ENCODE results near the gene SEL1L3. TPM values are rescaled to one million over a fixed set of nuclear protein-coding genes. Genes with fewer than 3 reads are reported as not detected.

The SEL1L3 gene
- total and polyA plus RNA-seq, 2 donors (not counting 3 experiments of a cell fraction or from before 2014, with no cell fraction given): 53.4 to 122 TPM

DNA sequence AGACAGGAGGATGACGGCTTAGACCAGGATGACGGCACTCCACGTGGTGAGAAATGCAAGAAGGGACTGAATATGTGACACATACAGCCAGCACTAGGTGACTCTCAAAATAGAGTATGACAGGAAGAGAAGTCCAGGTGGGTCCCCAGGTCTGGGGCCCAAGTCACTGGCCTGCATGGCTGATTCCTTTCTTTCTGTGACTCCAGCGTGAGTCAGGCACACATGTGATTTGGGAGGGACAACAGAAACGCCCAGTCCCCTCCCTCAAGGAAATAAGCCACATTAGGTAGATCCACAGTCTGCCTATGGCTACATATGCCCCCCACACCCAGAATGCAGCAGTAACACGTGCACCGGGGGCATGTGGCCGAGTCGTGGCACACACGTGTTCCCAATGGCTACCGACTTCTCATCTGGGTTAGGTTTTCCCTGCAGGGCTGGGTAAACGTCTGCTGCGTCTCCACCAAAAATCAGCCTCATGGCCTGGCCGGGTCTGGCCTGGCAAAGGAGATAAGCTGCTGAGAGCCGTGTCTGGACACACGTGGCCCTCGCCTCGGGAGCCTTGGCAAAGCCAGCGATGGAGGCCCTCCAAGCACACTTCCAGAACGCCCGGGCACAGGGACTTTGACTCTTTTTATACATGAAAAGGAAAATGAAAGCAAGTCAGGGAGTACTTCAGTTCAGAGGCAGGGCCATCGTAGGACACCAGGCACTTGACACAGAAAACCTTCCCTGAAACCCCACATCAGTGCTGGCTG, 19.3 kb downstream of the SEL1L3 start:
- no peaks in the 10 kb centered on the region for H3K9me3 ChIP-seq (replicated peaks; ENCODE audit: control insufficient read depth, insufficient read depth, low read length)
- no peak overlapping the region for H3K4me2 ChIP-seq (ENCODE audit: insufficient read depth, low read length)
- no peaks in the 10 kb centered on the region for H4K20me1 ChIP-seq (replicated peaks; ENCODE audit: control insufficient read depth, extremely low read depth, insufficient read depth, low read length)
- no peak for DNase-seq (ENCODE audit: low read depth, low spot score)
- no peaks in the 10 kb centered on the region for H3K79me2 ChIP-seq (ENCODE audit: control insufficient read depth, insufficient read depth, low read length)
- no peak overlapping the region for H3K4me3 ChIP-seq (replicated peaks in 1 of 3; ENCODE audit: insufficient read depth in 1 of 3, low read depth in 1 of 3, low read length in 3 of 3)
- dilution Hi-C loops (cut with MboI; ENCODE audit: extremely low pct_ligation_motif_present, low sequenced_read_pairs) (no loop called here), intact Hi-C loops (cut with micrococcal nuclease) (no loop called here)
- H3K27me3 ChIP-seq (ENCODE audit: control insufficient read depth in 2 of 2, insufficient read depth in 2 of 2, low read length in 2 of 2): no peaks in the 10 kb centered on the region
- no peak for FAIRE-seq
- TF ChIP-seq JUN (IDR thresholded peaks at IDR 0.05; ENCODE audit: borderline replicate concordance, insufficient read depth, insufficient read length, low read depth) (no peak), FOS (IDR thresholded peaks at IDR 0.05; ENCODE audit: borderline replicate concordance, insufficient read depth, low read length) (no peak), POLR2A (IDR thresholded peaks at IDR 0.05; ENCODE audit: low read depth, low read length) (no peak), EZH2 (IDR thresholded peaks at IDR 0.05; ENCODE audit: borderline replicate concordance, low read depth, low read length, severe bottlenecking) (no peak), GATA2 (IDR thresholded peaks at IDR 0.05; ENCODE audit: insufficient read depth, insufficient read length, low read depth, low read length) (no peak), MYC (IDR thresholded peaks at IDR 0.05; ENCODE audit: low read depth, low read length) (no peak), POLR2AphosphoS5 (IDR thresholded peaks at IDR 0.05; ENCODE audit: insufficient read depth, low read depth, low read length) (no peak)
- TF ChIP-seq, protein P1, sequence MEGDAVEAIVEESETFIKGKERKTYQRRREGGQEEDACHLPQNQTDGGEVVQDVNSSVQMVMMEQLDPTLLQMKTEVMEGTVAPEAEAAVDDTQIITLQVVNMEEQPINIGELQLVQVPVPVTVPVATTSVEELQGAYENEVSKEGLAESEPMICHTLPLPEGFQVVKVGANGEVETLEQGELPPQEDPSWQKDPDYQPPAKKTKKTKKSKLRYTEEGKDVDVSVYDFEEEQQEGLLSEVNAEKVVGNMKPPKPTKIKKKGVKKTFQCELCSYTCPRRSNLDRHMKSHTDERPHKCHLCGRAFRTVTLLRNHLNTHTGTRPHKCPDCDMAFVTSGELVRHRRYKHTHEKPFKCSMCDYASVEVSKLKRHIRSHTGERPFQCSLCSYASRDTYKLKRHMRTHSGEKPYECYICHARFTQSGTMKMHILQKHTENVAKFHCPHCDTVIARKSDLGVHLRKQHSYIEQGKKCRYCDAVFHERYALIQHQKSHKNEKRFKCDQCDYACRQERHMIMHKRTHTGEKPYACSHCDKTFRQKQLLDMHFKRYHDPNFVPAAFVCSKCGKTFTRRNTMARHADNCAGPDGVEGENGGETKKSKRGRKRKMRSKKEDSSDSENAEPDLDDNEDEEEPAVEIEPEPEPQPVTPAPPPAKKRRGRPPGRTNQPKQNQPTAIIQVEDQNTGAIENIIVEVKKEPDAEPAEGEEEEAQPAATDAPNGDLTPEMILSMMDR (IDR thresholded peaks at IDR 0.05; ENCODE audit: extremely low read depth in 1 of 2, insufficient read depth in 1 of 2, low read depth in 1 of 2, low read length in 2 of 2): no peak
- TF ChIP-seq, protein P2, sequence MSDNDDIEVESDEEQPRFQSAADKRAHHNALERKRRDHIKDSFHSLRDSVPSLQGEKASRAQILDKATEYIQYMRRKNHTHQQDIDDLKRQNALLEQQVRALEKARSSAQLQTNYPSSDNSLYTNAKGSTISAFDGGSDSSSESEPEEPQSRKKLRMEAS (IDR thresholded peaks at IDR 0.05; ENCODE audit: insufficient read depth, insufficient read length): no peak
- H3K9ac ChIP-seq (replicated peaks; ENCODE audit: extremely low read depth, insufficient read depth, low read length): no peak overlapping the region
- ChIA-PET POLR2A (no interaction called here), CTCF (no interaction called here)
- H3K36me3 ChIP-seq (ENCODE audit: control insufficient read depth in 2 of 2, extremely low read depth in 1 of 2, insufficient read depth in 2 of 2, low read length in 2 of 2): peaks cover 7 to 18% of the 10 kb centered on the region in 2 experiments
- no TSS peak for BruUV-seq (replicated peaks)
- H3K9me1 ChIP-seq (replicated peaks; ENCODE audit: control insufficient read depth, extremely low read depth, insufficient read depth, low read length): no peaks in the 10 kb centered on the region
- H3K27ac ChIP-seq (ENCODE audit: insufficient read depth, low read depth, low read length): no peak overlapping the region
- H3K4me1 ChIP-seq (ENCODE audit: control insufficient read depth, extremely low read depth, insufficient read depth, low read length): no peaks in the 10 kb centered on the region
- H2AFZ ChIP-seq (ENCODE audit: low read depth, low read length): no peak overlapping the region

All from endothelial cell of umbilical vein (primary cell).